Right lung (tissue), 5 donors: Measurements from ENCODE around the gene CNPY2. TPM values are rescaled to one million over a fixed set of nuclear protein-coding genes. Genes with fewer than 3 reads are reported as not detected.
"Not testable (repeated sequence)": the region's sequence is repeated elsewhere in the genome, so short reads cannot be mapped to it uniquely, and the experiment has no call there.

Experiments
- DNase-seq, 2 donors: peaks; one replicate each; pipeline ENCODE4 v3.0.0-alpha.2; 2013
- polyA plus RNA-seq, 5 donors: library from polyadenylated mRNA; unstranded; fragments of 120-200 nt; gene quantifications; one replicate each; pipeline versions ENCODE4 v1.2.1 to v1.2.3, GENCODE V29; 2013; ENCODE audit warnings: inconsistent platforms in 1 of 5, low replicate concordance in 1 of 5; ENCODE audit not compliant: insufficient read length in 5 of 5, insufficient read depth in 1 of 5

CNPY2 gene
- polyA plus RNA-seq, 5 donors = 128 to 155 (median 136) TPM

GRCh38 chr12:56300644-56301464 lies 14.9 kb downstream of the CNPY2 start:
- no peak for DNase-seq

GRCh38 chr12:56299853-56300643 lies 15.7 kb downstream of the CNPY2 start, which contains the start of gene CS:
Gene CS, minus strand, starts transcription at chr12:56300330. Its CDS starts 129 bp downstream, at chr12:56300201.
- peak; percentile 95 to 97 for DNase-seq

- no peak for DNase-seq
These were observed 16.4 kb downstream of the CNPY2 start for GRCh38 chr12:56299308-56299852.

GRCh38 chr12:56298828-56299227 lies 17.0 kb downstream of the CNPY2 start:
- DNase-seq = no peak

GRCh38 chr12:56297400-56297799 lies 18.4 kb downstream of the CNPY2 start:
- DNase-seq = no peak

GRCh38 chr12:56296295-56296694 lies 19.5 kb downstream of the CNPY2 start:
- DNase-seq = no peak

- DNase-seq = no peak
These were observed 22.0 kb downstream of the CNPY2 start for GRCh38 chr12:56293795-56294194.

GRCh38 chr12:56288705-56289387 lies 26.9 kb downstream of the CNPY2 start:
- DNase-seq = no peak

- no peak for DNase-seq
These were observed 29.6 kb downstream of the CNPY2 start for GRCh38 chr12:56286044-56286830.

- DNase-seq = not testable (repeated sequence)
These were observed 31.5 kb downstream of the CNPY2 start for GRCh38 chr12:56284263-56284662.

- DNase-seq = no peak
These were observed 33.2 kb downstream of the CNPY2 start for GRCh38 chr12:56282579-56282978.

GRCh38 chr12:56282030-56282429 lies 33.8 kb downstream of the CNPY2 start:
- no peak for DNase-seq

- DNase-seq = no peak
These were observed 34.9 kb downstream of the CNPY2 start for GRCh38 chr12:56280849-56281248.

GRCh38 chr12:56278905-56279304 lies 36.9 kb downstream of the CNPY2 start:
- no peak for DNase-seq

- no peak for DNase-seq
These were observed 41.5 kb downstream of the CNPY2 start for GRCh38 chr12:56274299-56274698.

- not testable (repeated sequence) for DNase-seq
These were observed 43.3 kb downstream of the CNPY2 start for GRCh38 chr12:56272468-56272867.

- DNase-seq = no peak
These were observed 44.8 kb downstream of the CNPY2 start for GRCh38 chr12:56271031-56271430.

GRCh38 chr12:56267443-56268071 lies 48.2 kb downstream of the CNPY2 start:
- DNase-seq = no peak

GRCh38 chr12:56266693-56267442 lies 48.9 kb downstream of the CNPY2 start, which contains the start of gene COQ10A:
Gene COQ10A, plus strand, starts transcription at chr12:56266942. Its CDS starts 177 bp downstream, at chr12:56267119.
- peak; percentile 88 to 89 for DNase-seq
